OCI-LY7 (cell line): Measurements from ENCODE around the gene MYRFL.

Experiments used
- CTCF ChIP-seq: fragments of 200-600 bp; sonication (generic); conservative IDR thresholded peaks from 2 replicates; pipeline ENCODE4 v1.5.1; 2014; ENCODE audit warnings: mild to moderate bottlenecking, antibody characterized with exemption, low read length, moderate library complexity, mixed read lengths
- EZH2phosphoT487 ChIP-seq: fragments of 200-600 bp; sonication (generic); IDR thresholded peaks from 2 replicates; pipeline ENCODE4 v1.6.1; 2018; ENCODE audit warnings: low read depth, borderline replicate concordance, mild to moderate bottlenecking, mixed run types, antibody characterized with exemption, low read length, moderate library complexity, mixed read lengths

GRCh38 chr12:69880571-69880970, 55.5 kb downstream of the MYRFL start:
- TF ChIP-seq CTCF = peak; percentile 65
- no peak for TF ChIP-seq EZH2phosphoT487
